Endothelial cell of umbilical vein (primary cell): Measurements from ENCODE around the gene TACC3. TPM values are rescaled to one million over a fixed set of nuclear protein-coding genes. Genes with fewer than 3 reads are reported as not detected.

ENCODE experiments used
- BruUV-seq: library from RNA; stranded (reverse); fragments of 400-500 nt; replicated peaks from 2 replicates; lab custom pipeline; 2021; lab: Mats Ljungman, UMichigan
- CTCF ChIA-PET: fragments of 300-600, 350-600 bp; sonication (Branson Sonifier 250); formaldehyde crosslinking; loops from one replicate; lab custom pipeline; 2021; ENCODE audit warnings: antibody characterized with exemption, inconsistent platforms; lab: Charles Lee
- POLR2A ChIA-PET: fragments of 300-600, 350-600 bp; sonication (Branson Sonifier 250); formaldehyde crosslinking; loops from one replicate; lab custom pipeline; 2021; ENCODE audit warnings: antibody characterized with exemption, inconsistent platforms; lab: Charles Lee
- DNase-seq: peaks from one replicate; pipeline ENCODE4 v3.0.0-alpha.2; 2011; ENCODE audit warnings: low read depth, low spot score
- FAIRE-seq: peaks from 2 replicates; lab custom pipeline; 2011; peaks lifted over from hg19 to GRCh38; lab: Jason Lieb, UNC
- H2AFZ ChIP-seq: 2 replicates; pipeline ENCODE4 v1.6.0; 2012; ENCODE audit warnings: low read depth, low read length, control low read depth, inconsistent platforms
- H3K27ac ChIP-seq: 2 replicates; pipeline ENCODE4 v1.5.1; 2011; ENCODE audit warnings: low read depth, mild to moderate bottlenecking, control low read depth, low read length, moderate library complexity; ENCODE audit not compliant: insufficient read depth
- H3K27me3 ChIP-seq, 2 experiments: 2 replicates each; pipeline versions ENCODE4 v1.6.0 to v1.6.1; 2011; ENCODE audit warnings: low read length in 2 of 2, mixed read lengths in 1 of 2; ENCODE audit not compliant: control insufficient read depth in 2 of 2, insufficient read depth in 2 of 2
- H3K36me3 ChIP-seq, 2 experiments: 2 replicates in 1 of 2; 3 replicates in 1 of 2; pipeline ENCODE4 v1.5.1; 2011; ENCODE audit warnings: low read length in 2 of 2, mild to moderate bottlenecking in 1 of 2, moderate library complexity in 1 of 2; ENCODE audit not compliant: control insufficient read depth in 2 of 2, insufficient read depth in 2 of 2; ENCODE audit errors: extremely low read depth in 1 of 2
- H3K4me1 ChIP-seq: 3 replicates; pipeline ENCODE4 v1.5.1; 2011; ENCODE audit warnings: mild to moderate bottlenecking, low read length; ENCODE audit not compliant: control insufficient read depth, insufficient read depth; ENCODE audit errors: extremely low read depth
- H3K4me2 ChIP-seq: 2 replicates; pipeline ENCODE4 v1.6.1; 2011; ENCODE audit warnings: low read length, control low read depth, mixed read lengths; ENCODE audit not compliant: insufficient read depth
- H3K4me3 ChIP-seq, 3 experiments: fragments of 200-600 bp in 1 of 3; sonication (generic), shearing (Covaris generic) in 1 of 3; replicated peaks in 1 of 3; 2 replicates each; pipeline ENCODE4 v1.5.1; 2011 to 2016; ENCODE audit warnings: control low read depth in 3 of 3, low read length in 3 of 3, mild to moderate bottlenecking in 2 of 3, inconsistent platforms in 1 of 3, low read depth in 1 of 3, moderate library complexity in 1 of 3; ENCODE audit not compliant: insufficient read depth in 1 of 3
- H3K79me2 ChIP-seq: 2 replicates; pipeline ENCODE4 v1.6.0; 2012; ENCODE audit warnings: low read length, inconsistent platforms; ENCODE audit not compliant: control insufficient read depth, insufficient read depth
- H3K9ac ChIP-seq: replicated peaks from 2 replicates; pipeline ENCODE3; 2011; ENCODE audit warnings: low read length, control low read depth; ENCODE audit not compliant: insufficient read depth; ENCODE audit errors: extremely low read depth
- H3K9me1 ChIP-seq: replicated peaks from 3 replicates; pipeline ENCODE4 v1.6.0; 2011; ENCODE audit warnings: mild to moderate bottlenecking, low read length; ENCODE audit not compliant: control insufficient read depth, insufficient read depth; ENCODE audit errors: extremely low read depth
- H3K9me3 ChIP-seq: replicated peaks from 2 replicates; pipeline ENCODE4 v1.5.1; 2012; ENCODE audit warnings: low read length, inconsistent platforms; ENCODE audit not compliant: control insufficient read depth, insufficient read depth
- H4K20me1 ChIP-seq: replicated peaks from 2 replicates; pipeline ENCODE3; 2011; ENCODE audit warnings: mild to moderate bottlenecking, low read length; ENCODE audit not compliant: control insufficient read depth, insufficient read depth; ENCODE audit errors: extremely low read depth
- CTCF ChIP-seq, 2 donors: IDR thresholded peaks; 1 replicate in 1 of 2; 2 replicates in 1 of 2; pipeline ENCODE4 v1.5.1; 2011; ENCODE audit warnings: low read length in 2 of 2, mild to moderate bottlenecking in 2 of 2, moderate library complexity in 2 of 2, control low read depth in 1 of 2, inconsistent platforms in 1 of 2, low read depth in 1 of 2; ENCODE audit not compliant: insufficient read depth in 1 of 2; ENCODE audit errors: extremely low read depth in 1 of 2
- EZH2 ChIP-seq: IDR thresholded peaks from 2 replicates; pipeline ENCODE4 v1.6.1; 2012; ENCODE audit warnings: borderline replicate concordance, low read depth, mild to moderate bottlenecking, moderate library complexity, low read length, inconsistent platforms; ENCODE audit not compliant: severe bottlenecking
- FOS ChIP-seq: IDR thresholded peaks from 2 replicates; pipeline ENCODE4 v1.6.1; 2011; ENCODE audit warnings: mild to moderate bottlenecking, low read length, moderate library complexity, borderline replicate concordance; ENCODE audit not compliant: insufficient read depth
- GATA2 ChIP-seq: IDR thresholded peaks from 2 replicates; pipeline ENCODE4 v1.7.0; 2011; ENCODE audit warnings: low read depth, mild to moderate bottlenecking, moderate library complexity, mixed read lengths, low read length; ENCODE audit not compliant: insufficient read length, insufficient read depth
- JUN ChIP-seq: IDR thresholded peaks from 2 replicates; pipeline ENCODE4 v1.6.1; 2011; ENCODE audit warnings: borderline replicate concordance, low read depth; ENCODE audit not compliant: insufficient read length, insufficient read depth
- MAX ChIP-seq: IDR thresholded peaks from 2 replicates; pipeline ENCODE4 v1.6.1; 2011; ENCODE audit not compliant: insufficient read depth, insufficient read length
- MYC ChIP-seq: IDR thresholded peaks from one replicate; pipeline ENCODE4 v1.6.1; 2011; ENCODE audit warnings: mild to moderate bottlenecking, low read depth, low read length
- POLR2A ChIP-seq: IDR thresholded peaks from 2 replicates; pipeline ENCODE4 v1.6.1; 2012; ENCODE audit warnings: low read depth, mild to moderate bottlenecking, control low read depth, low read length
- POLR2AphosphoS5 ChIP-seq: IDR thresholded peaks from 2 replicates; pipeline ENCODE4 v1.6.1; 2012; ENCODE audit warnings: low read depth, mild to moderate bottlenecking, control low read depth, low read length, moderate library complexity; ENCODE audit not compliant: insufficient read depth
- dilution Hi-C: fragments of 300-500 bp; cut with MboI; formaldehyde crosslinking; loops from one replicate; pipeline ENCODE4 v1.15.0; 2019; ENCODE audit warnings: low sequenced_read_pairs; ENCODE audit not compliant: extremely low pct_ligation_motif_present
- intact Hi-C: fragments of 100-400 bp; cut with micrococcal nuclease; formaldehyde crosslinking; loops from one replicate; pipeline ENCODE4 v1.10.0; 2022
- polyA plus RNA-seq, 4 experiments: library from polyadenylated mRNA; depleted of rRNA in 3 of 4; stranded (reverse) in 3 of 4; unstranded in 1 of 4; fragments of >200 nt; gene quantifications; 2 replicates each; pipeline versions ENCODE4 v1.2.1 to v1.2.3, GENCODE V29; 2011 to 2012; ENCODE audit warnings: missing spikeins in 1 of 4
- total RNA-seq: library from RNA; stranded (reverse); gene quantifications from 2 replicates; pipeline ENCODE4 v1.2.3, GENCODE V29; 2021

TACC3 gene
- total and polyA plus RNA-seq, 2 donors (not counting 3 experiments of a cell fraction or from before 2014, with no cell fraction given), result 54.5 to 135 TPM

GRCh38 chr4:1745697-1746096 lies 24.4 kb downstream of the TACC3 start:
- intact Hi-C loops, result loop anchor here (5.0 kb wide), 1 partner anchor 47 kb away; the partner anchor contains the start of gene FGFR3

More at GRCh38 chr4:1745697-1746096, 24.4 kb downstream of the TACC3 start:
- BruUV-seq, result no TSS peak
- H3K4me3 ChIP-seq, result no peak overlapping the region
- H3K36me3 ChIP-seq, result peaks cover 6 to 17% of the 10 kb centered on the region in 2 experiments
- H3K9me3 ChIP-seq, result no peaks in the 10 kb centered on the region
- H3K27me3 ChIP-seq, result no peaks in the 10 kb centered on the region
- no peak overlapping the region for H3K27ac ChIP-seq
- ChIA-PET CTCF (interaction anchor here (0.8 to 6.0 kb wide), 8 partner anchors 8 to 165 kb away, joined by 3 to 198 read pairs (median 6); no protein-coding TSS in a partner anchor), POLR2A (no interaction called here)
- no peaks in the 10 kb centered on the region for H3K79me2 ChIP-seq
- no peaks in the 10 kb centered on the region for H4K20me1 ChIP-seq
- no peak overlapping the region for H2AFZ ChIP-seq
- dilution Hi-C loops, result no loop called here
- peaks cover 4% of the 10 kb centered on the region for H3K4me1 ChIP-seq
- no peak for FAIRE-seq
- H3K9me1 ChIP-seq, result no peaks in the 10 kb centered on the region
- H3K4me2 ChIP-seq, result no peak overlapping the region
- TF ChIP-seq FOS (no peak), CTCF (IDR thresholded peaks at IDR 0.05; ENCODE audit: extremely low read depth in 1 of 2, insufficient read depth in 1 of 2, low read depth in 1 of 2, low read length in 2 of 2) (no peak), MYC (no peak), POLR2AphosphoS5 (no peak), EZH2 (no peak), MAX (no peak), POLR2A (no peak), JUN (no peak), GATA2 (no peak)
- H3K9ac ChIP-seq, result no peak overlapping the region
- no peak for DNase-seq
